ENCODE data around the gene PDE3A.

DNA sequence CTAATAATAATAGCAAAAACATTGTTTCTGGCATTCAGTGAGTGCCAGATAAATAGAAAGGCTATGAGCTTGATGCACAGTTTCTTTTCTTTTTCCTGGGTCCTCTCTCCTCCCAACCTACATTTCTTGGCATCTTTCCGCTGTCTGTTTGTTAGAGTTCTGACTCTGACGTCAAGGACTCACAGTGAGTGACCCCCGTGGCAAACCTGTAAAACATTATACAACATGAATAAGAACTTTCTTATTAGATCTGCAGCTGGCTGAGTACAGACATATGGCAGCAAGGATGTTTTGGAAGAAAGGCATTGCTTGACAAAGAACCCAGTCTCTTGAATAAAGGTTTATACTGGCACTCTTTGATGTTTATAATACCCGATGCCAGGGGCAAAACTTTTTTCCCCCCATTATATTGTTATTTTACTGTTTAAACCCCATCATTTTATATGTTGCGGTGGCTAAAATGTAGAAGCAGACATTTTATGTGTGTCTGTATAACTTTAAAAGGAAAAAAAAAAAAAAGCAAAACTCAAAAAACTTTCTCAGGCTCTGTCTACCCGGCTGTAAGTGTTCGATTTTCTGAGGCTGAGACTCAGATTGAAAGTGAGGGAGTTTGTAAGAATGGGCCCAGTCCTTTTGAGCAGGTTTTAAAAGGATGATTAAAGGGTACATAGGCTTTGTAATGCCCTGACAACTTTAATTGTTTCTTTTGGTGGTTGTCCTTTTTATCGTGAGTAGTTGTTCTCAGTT lies 159.3 kb downstream of the PDE3A start:
- TF ChIP-seq CTCF (IDR thresholded peaks at IDR 0.05) (no peak), POLR2A (IDR thresholded peaks at IDR 0.05) (no peak)
